HCT116 (cell line): Measurements from ENCODE around the gene SNRNP40.

Experiments
- CTCF ChIP-seq, 3 experiments: fragments of 200-600 bp in 1 of 3; sonication (generic) in 1 of 3; IDR thresholded peaks in 2 of 3; conservative IDR thresholded peaks in 1 of 3; 2 replicates each; pipeline ENCODE4 v1.5.1; 2012 to 2017; ENCODE audit warnings: low read depth in 2 of 3, low read length in 2 of 3, antibody characterized with exemption in 1 of 3, borderline replicate concordance in 1 of 3, control low read depth in 1 of 3, mild to moderate bottlenecking in 1 of 3, mixed read lengths in 1 of 3, mixed run types in 1 of 3, moderate library complexity in 1 of 3; ENCODE audit not compliant: insufficient read depth in 1 of 3
- MAX ChIP-seq: IDR thresholded peaks from 2 replicates; pipeline ENCODE4 v1.6.1; 2012
- POLR2AphosphoS5 ChIP-seq: IDR thresholded peaks from 2 replicates; pipeline ENCODE4 v1.6.1; 2011; ENCODE audit warnings: mild to moderate bottlenecking, low read depth, low read length, moderate library complexity
- RAD21 ChIP-seq: IDR thresholded peaks from 2 replicates; pipeline ENCODE4 v1.6.1; 2012; ENCODE audit warnings: low read depth, mild to moderate bottlenecking
- ZNF274 ChIP-seq: fragments of 200-500 bp; sonication (Bioruptor generic); IDR thresholded peaks from 2 replicates; pipeline ENCODE4 v1.6.1; 2014; ENCODE audit warnings: mild to moderate bottlenecking, low read depth, low read length, inconsistent platforms

GRCh38 chr1:31258581-31258980 is 38.0 kb downstream of the SNRNP40 start:
- TF ChIP-seq ZNF274 (no peak), MAX (no peak), POLR2AphosphoS5 (no peak), CTCF (IDR thresholded peaks at IDR 0.05 in 2 of 3, conservative IDR thresholded peaks at IDR 0.05 in 1 of 3; ENCODE audit: borderline replicate concordance in 1 of 3, insufficient read depth in 1 of 3, low read depth in 2 of 3, low read length in 2 of 3) (no peak), RAD21 (no peak)
